Glomerular visceral epithelial cell (primary cell): ENCODE measurements around the gene C1QTNF9.
"Not testable (repeated sequence)": the region's sequence is repeated elsewhere in the genome, so short reads cannot be mapped to it uniquely, and the experiment has no call there.

Experiments used
- DNase-seq: peaks from one replicate; pipeline ENCODE4 v3.0.0-alpha.2; 2016; ENCODE audit errors: extremely low spot score

The C1QTNF9 gene

DNA sequence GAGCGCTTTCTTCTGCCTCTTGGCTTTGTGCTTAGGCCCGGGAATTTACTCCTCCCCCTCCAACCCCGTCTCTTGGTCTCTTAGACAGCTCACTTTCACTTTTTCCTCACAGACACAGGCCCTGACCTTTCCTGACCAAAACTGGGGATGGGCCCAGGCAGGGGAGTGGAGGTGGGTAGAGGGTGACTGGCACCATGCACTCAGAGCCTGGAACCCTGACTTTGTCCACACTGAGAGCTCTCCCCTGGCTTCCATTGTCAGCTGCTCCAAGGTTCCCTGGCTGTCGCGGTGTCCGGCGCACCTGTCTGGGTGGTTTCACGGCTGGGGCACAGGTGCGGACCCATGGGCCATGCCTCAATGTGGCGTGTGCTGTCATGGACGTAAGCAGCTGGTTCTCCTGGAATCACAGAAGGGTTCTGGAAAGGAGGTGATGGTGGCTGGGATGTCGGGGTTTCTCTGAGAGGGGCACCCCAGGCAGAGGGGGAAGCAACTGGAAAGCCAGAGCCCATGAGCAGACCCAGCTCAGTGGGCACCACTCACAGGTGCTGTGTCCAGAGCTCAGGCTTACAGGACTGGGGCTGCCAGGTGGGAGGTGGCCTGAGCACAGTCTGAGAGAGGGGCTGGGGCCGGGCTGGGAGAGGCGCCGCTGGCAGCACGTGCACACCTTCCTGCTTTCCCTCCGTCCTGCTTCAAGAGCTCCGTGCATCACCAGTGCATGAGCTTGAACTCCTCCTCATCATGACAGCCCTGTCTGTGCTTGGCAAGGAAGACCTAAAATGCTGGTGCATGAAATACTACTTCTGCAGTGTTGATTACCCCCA is 28.0 kb upstream of the C1QTNF9 start:
- DNase-seq: no peak

DNA sequence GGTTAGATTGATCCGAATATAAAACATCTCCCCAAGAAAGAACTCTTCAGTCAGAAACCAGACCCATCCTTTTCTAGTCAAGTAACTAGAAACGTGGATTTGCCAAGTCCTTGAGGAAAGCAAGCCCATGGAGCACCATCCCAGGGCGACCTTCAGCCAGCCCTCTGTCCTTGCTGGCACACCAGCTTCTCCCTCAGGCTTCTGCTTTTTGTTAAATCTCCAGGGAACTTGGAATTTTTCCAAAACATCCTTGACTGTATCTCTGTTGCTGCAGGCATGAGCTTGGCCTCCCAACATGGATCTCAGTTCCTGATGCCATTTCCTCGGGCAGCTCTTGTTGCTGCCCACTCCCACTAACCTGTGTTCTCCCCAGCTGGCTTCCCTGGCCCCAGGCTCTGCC is 27.1 kb upstream of the C1QTNF9 start:
- DNase-seq: no peak

DNA sequence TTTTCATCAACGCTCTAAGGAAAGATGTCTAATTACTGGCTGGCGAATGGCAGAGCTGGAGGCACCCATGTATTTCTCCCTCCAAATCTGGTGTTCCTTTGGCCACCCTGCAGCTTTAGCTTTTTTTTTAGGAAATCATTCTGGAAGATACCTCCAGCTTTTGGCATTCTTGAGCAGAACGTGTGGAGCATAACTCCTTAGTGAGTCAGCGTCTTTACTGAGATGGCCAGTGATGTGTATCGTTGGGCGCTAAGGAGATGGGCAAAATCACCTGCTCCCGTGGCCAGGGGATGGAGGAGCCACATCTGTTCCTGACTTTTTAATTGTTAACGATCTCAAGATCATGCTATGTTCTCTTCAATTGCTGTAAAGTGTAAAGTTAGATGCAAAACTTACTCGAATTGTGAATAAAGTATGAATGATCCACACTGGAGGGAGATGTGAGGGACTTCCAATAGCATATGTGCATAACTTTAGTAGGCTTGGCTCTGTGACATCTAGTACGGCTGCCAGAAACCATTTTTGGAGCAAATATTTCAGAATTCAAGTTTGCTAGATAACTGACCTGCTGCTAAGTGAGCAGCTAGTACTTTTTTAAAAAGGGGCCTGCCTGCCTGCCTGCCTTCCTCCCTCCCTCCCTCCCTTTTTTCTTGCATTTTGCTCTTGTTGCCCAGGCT is 24.4 kb upstream of the C1QTNF9 start:
- peak; percentile 51 for DNase-seq

DNA sequence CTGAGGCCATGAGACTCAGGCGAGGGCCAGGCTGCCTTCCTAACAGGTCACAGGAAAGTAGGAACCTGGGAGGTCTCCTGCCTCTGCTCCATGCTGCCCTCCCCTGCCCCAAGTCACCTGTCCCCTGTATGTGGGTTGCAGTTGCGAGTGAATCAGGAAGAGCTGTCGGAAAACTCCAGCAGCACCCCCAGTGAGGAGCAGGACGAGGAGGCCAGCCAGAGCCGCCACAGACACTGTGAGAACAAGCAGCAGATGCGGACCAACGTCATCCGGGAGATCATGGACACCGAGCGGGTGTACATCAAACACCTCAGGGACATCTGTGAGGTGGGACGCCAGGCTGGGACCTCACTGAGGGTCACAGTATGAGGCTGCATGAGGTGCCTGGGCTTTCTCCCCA is 22.8 kb upstream of the C1QTNF9 start:
- DNase-seq: no peak

DNA sequence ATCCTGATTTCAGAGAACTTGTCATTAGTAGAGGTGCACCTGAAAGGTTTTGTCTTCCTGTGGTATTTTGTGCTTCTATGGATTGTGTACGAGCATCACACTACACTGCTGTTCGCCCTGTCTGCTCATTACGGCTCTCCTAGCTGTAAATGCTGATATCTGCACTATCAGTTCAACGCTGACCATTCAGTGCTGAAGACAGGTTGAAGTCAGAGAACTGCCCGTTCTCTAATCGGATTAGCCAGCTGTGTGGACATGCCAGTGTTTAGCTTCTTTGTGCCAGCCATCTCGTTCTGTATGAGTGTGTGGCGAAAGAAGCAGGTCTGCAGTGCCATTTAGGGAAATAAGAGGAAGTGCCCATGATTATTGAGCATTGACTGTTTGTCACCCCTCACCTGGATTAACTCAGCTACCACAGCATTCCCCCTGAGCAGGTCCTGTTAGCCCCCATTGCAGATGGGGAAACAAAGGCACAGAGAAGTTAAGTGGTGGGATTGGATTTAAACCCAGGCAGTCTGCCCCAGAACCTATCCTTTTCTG is 21.6 kb upstream of the C1QTNF9 start:
- DNase-seq: no peak

DNA sequence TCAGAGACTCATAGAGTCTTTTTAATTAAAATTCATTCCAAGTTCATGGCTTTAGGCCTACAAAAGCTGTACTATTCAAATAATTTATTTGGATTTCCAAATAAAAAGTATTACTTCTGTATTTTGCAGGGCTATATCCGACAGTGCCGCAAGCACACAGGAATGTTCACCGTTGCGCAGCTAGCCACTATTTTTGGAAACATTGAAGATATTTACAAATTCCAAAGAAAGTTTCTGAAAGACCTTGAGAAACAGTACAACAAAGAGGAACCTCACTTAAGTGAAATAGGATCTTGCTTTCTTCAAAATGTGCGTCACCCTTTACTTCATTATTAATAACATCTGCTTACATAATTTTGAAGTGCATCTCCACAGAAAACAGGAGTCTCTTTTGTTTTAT is 20.5 kb upstream of the C1QTNF9 start:
- no peak for DNase-seq

DNA sequence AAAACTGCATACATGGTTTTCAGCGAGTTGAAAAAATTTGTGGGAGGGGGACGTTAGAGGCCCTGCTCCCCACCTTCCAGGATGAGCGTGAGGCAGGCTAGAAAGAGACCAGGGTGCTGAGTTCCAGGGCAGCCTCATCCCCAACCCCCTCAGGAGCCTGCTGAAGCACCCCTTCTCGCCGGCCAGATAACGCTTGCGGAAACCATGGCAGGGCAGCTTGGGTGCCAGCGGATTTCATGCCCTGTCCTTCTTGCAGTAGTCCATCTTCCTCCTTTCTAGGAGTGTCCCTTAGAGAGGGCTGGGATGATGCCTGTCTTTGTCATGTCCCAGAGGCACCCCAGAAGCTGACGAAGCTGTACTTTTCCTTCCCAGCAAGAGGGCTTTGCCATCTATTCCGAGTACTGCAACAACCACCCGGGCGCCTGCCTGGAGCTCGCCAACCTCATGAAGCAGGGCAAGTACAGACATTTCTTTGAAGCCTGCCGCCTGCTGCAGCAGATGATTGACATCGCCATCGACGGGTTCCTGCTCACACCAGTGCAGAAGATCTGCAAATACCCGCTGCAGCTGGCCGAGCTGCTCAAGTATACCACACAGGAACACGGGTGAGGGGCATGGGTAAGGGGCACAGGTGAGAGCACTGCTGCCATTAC is 19.0 kb upstream of the C1QTNF9 start:
- DNase-seq: no peak

DNA sequence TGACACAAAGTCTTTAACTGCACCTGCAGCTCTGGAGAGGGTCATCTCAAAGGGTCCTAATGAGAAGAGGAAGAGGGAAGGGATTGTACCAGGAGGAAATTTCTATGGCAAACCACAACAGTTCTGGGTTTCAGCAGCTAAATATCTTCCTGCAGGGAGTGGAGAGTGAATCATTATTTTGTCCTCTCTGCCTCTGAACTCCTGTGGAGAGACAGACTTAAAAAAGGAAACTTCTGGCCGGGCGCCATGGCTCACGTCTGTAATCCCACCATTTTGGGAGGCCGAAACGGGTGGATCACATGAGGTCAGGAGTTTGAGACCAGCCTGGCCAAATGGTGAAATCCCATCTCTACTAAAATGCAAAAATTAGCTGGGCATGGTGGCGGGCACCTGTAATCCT is 16.9 kb upstream of the C1QTNF9 start:
- DNase-seq: no peak

DNA sequence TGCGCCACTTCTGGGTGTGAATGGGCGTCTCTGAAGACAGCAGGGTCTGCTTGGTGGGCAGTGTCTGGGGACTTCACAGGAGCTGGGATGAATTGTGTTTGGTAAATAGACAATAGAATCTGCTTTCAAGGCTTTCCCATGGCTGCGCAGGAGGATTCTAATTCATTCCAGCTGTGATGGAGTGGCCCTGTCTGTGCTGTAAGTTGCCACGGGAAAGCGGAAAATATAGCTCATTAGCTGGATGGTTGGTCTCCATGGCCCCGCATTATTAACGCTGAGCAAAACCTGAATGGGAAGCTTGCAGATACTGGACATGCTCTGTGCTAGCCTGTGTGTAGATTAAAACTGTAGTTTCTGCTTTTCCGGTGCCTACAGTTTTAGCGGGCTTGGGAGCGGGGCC is 15.6 kb upstream of the C1QTNF9 start:
- no peak for DNase-seq

DNA sequence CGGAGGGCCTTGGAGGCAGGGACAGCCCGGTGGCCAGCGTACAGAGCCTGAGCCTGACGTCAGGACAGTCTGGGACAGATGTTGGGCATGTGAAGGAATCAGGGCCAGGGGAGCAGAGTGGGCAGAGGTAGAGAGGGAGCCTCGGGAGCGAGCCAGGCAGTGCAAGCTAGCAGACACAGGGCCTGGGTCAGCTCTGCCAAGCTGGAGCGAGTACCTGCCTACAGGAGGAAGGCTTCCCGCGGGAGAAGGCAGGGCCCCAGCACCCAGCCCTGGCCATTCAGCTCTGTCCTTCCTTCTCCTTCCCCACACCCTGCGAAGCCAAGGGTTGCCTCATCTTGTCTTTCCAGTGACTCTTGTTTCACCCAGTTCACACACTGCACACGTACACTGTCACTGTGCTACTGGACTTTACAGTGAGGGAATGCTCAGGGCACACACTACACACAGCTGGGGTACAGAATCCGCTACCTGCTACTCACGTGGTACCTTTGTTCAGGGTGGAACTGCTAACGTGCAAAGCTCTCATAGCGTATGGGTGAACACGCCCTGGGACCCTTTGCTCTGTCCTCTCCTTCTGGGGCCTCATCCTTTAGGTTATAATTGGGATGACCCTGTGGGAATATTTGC is 9.8 kb upstream of the C1QTNF9 start:
- no peak for DNase-seq

DNA sequence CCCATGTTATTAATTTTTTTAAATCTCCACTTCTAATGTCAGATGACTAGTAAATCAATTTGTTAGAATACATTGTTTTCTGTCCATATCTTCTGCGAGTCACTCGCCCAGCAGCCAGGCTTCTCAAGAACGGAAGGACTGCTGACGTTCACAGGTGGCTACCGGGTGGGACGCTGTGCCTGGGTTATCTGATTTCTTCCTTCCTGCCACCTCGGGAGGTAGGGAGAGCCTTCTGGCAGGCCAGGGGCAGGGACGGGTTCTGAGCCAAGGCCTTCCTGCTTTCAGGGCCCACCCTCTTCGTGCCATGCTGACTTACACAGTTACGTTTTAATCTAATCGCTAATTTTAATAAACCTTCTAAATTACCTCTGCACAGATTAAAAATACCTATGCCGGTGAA is 7.9 kb upstream of the C1QTNF9 start:
- no peak for DNase-seq

DNA sequence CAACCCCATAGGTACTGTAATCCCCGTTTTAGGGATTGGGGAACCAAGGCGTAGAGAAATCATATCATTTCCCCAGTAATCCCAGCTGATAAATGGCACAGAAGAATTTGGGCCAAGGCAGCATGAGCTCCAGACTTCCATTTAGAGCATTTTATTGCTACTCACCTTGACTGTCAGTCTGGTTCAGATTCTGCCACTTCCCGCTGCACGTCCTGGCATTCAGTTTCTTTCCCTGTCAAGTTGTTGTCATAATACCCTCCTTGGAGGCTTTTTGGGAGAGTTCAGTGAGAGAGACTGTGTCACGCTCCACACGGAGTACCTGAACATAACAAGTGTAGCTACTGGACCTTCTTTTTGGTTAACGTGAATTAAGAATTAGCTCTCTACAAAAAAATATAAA is 7.5 kb upstream of the C1QTNF9 start:
- no peak for DNase-seq

DNA sequence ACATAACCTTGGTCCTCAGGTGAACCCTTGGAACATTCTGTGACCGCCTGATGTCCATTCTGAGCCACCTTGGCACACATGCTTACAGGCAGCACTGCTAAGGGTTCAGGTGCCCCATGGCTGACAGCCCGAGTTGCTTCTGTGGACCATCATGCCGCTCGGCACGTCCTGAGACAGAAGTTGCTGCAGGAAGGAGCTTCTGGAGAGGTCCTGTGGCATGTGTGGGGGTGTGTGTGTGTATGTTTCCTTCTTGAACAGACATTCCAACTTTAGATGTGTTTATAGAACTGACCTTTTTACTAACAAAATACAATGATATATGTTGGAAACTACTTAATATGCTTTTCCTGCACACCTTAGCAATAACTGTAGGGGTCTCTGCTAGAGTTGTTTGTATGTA is 4.8 kb upstream of the C1QTNF9 start:
- DNase-seq: no peak

DNA sequence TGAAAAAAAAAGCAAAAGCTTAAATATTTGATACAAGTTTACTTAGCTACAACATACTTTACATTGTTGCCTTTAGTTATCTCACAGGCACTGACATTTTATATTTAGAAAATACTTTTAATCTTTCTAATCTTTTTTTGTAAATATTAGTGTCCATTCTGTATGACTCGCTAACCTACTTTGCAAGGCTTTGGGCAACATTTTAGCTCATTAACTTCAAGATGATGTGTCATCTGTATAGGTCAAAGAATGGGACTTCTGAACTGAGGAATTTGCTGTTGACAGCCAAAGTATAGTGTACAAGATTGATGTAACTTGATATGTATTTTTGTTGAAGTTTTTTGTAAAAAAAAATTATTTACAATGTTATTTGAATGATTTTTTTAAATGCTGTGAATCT is 2.7 kb upstream of the C1QTNF9 start:
- DNase-seq: no peak

DNA sequence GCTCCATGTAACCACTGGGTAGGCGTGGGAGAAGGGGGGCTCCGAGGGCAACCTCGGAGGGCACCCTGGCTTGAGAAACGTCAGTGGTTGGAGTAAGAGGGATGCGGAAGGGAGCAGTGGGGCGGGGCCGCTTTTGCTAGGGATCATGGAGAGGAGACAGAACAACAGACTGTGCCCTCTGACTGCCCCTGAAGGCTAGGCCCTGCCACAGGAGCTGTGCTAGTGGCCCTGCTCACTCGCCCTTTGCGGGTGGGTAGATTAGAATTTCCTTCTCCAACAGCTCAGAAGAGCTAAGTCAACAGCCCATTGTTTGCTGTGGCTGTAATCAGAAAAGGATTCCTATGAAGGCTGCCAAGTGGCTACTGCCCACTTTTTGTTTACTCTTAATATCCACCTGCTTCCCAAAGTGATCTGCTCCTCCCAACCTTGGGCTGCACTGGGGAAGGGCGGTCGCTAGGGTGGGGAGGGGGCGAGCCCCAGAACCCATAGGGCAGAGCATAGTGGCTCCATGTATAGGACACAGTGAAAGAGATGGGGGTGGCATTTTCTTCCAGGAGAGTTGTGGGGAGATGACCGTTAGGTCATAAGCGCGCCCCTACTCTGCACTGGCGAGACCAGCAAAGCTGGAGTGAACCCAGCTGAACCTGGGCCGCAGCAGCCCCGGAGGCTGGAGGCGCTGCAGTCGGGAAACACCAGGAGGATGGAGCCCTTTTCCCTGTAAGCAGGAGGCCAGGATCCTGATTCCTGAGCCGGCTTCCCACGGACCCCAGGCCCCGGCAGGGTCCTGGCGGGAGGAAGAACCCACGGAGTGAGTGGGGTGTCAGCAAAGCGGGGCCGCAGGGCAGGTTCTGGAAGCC is 1.9 kb upstream of the C1QTNF9 start:
- no peak for DNase-seq

DNA sequence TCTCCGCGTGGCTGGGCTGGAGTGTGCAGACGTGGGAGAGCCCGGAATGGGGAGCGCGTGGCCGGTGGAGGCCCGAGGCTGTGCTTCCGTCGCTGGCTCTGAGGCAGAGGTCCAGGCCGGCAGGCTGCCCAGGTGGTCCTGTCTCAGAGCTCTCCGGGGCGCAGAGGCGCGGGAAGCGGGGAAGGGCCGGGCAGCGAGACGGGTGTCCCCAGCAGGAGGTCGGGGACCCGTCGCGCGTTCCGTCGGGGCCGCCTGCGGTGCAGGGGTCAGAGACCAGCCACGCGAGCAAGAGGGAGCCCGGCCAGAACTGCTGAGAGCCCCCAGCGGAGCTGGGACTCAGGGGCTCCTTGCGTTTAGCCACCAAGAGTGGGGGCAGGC is 1.3 kb upstream of the C1QTNF9 start:
- no peak for DNase-seq

DNA sequence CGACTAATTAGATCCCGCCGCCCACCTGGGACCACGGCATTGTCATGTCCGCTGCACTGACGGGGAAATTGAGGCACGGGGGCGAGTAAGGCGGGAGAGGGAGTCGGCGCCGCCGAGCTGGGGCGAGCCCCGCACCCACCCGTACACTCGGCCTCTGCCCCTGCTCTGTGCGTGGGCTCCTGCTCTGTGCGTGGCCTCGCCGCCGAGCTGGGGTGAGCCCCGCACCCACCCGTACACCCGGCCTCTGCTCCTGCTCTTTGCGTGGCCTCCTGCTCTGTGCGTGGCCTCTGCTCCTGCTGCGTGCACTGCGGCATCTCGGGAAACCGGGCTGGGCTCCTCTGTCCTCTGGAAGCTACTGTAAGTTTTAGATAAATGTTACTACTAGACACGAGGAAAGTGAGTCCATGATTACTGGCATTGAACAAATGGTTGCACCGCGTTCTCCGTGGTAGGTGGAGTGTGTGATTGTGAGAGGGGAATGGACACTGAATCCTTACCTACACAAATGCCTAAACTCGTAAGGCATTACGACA is 826 bp upstream of the C1QTNF9 start:
- no peak for DNase-seq

DNA sequence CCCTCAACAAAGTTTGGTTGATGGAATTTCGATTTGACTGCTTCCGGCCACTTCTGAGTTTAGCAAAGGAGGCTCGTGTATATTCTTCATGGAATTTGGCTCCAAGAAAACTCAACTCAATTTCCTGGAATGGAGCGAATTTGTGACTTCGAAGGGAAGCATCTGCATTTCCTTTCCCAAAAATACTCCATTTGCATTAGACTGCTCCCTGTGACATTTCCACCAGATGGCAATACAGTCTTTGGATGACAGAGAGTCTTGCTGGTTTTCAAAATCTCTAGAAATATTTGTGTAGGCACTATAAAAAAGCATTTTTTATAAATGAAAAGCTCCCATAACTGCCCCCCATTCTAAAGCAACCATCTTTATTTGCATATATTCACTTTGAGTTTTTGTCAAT is 4.1 kb downstream of the C1QTNF9 start:
- no peak for DNase-seq

DNA sequence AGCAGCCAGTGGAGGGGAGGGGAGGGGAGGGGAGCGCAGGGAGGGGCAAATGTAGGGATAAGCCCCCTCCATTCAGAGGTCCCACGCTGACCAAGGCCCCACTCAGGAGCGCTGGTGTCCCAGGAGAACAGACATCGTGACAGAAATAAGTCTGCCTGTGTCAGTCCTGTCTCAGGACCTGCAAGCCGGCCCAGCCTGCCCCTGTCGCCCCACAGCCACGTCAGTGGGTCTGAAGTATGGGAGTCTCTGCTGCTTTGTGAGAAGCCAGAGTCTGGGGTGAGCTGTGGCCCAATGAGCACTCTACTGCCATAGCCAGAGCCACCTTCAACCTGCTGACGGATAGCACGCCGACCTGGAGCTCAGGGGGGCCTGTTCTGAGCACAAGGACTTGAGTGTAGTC is 8.5 kb downstream of the C1QTNF9 start:
- DNase-seq: not testable (repeated sequence)

DNA sequence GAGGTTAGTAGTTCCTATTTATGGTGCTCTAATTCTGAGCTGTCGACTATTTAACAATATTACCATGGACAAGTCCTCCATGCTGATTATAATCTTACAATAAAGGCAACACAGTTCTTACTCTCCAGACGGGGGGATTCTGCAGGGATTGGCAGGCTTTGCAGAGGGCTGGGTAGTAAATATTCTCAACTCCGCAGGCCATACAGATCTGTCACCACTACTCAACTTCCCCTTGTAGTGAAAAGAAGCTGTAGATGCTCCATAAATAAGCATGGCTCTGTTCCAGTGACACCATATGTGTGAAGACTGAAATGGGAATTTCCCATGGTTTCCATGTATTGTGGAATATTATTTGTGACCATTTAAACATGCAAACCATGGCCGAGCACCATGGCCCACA is 9.5 kb downstream of the C1QTNF9 start:
- not testable (repeated sequence) for DNase-seq

DNA sequence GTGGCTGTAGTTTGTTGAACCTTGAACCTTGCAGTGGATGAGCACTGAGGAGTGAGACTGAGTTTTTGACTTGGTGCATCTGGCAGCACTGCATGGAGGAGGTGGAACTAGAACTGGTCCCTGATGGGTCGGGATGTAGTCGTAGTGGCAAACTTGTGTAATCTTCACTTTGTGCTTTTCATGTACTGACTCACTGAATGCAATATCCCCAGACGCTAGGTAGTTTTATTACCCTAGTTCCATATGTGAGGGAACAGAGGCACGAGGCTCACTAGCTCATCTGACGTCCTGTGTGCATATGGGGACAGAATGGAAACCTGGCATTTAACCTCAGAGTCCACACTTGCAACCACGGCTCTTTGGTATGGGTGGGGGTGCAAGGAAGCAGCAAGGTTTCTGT is 10.3 kb downstream of the C1QTNF9 start:
- not testable (repeated sequence) for DNase-seq
